Gastrocnemius medialis (tissue), 4 donors: ENCODE results near the gene TSPAN2.

ENCODE experiments used
- CTCF ChIP-seq, 5 experiments: fragments of 450-650 bp in 3 of 5; fragments of 200-600 bp in 2 of 5; sonication (generic) in 2 of 5; IDR thresholded peaks in 4 of 5; conservative IDR thresholded peaks in 1 of 5; 1 replicate in 4 of 5; 2 replicates in 1 of 5; pipeline ENCODE4 v1.5.1; 2016 to 2019; ENCODE audit warnings: antibody characterized with exemption in 5 of 5, mild to moderate bottlenecking in 3 of 5, moderate library complexity in 3 of 5
- POLR2A ChIP-seq, 2 donors: fragments of 450-650 bp; IDR thresholded peaks; one replicate each; pipeline ENCODE4 v1.6.1; 2017; ENCODE audit warnings: antibody characterized with exemption in 2 of 2, mild to moderate bottlenecking in 2 of 2, moderate library complexity in 2 of 2

- TF ChIP-seq CTCF (IDR thresholded peaks at IDR 0.05 in 4 of 5, conservative IDR thresholded peaks at IDR 0.05 in 1 of 5) (no peak), POLR2A (IDR thresholded peaks at IDR 0.05) (no peak)
Measured at GRCh38 chr1:115113766-115114165, 24.5 kb upstream of the TSPAN2 start.
